SK-N-SH treated with all-trans-retinoic acid at 6 μM for 48 hours (cell line): ENCODE data around the gene DCC.

ENCODE experiments used
- ARNTL ChIP-seq: fragments of 450-650 bp; formaldehyde crosslinking; IDR thresholded peaks from 2 replicates; pipeline ENCODE4 v1.5.0; 2020; ENCODE audit warnings: low read depth, mild to moderate bottlenecking, moderate library complexity, borderline replicate concordance
- CREB5 ChIP-seq: fragments of 250-450 bp; sonication (Bioruptor Pico); IDR thresholded peaks from 2 replicates; pipeline ENCODE4 v1.5.1; 2020; ENCODE audit warnings: low read depth, mild to moderate bottlenecking, moderate library complexity
- CSRNP3 ChIP-seq: fragments of 250-450 bp; sonication (Bioruptor Pico); IDR thresholded peaks from 2 replicates; pipeline ENCODE4 v1.5.1; 2021; ENCODE audit warnings: mild to moderate bottlenecking, moderate library complexity
- PATZ1 ChIP-seq: fragments of 250-450 bp; sonication (Bioruptor Pico); IDR thresholded peaks from 2 replicates; pipeline ENCODE4 v1.8.0; 2020; ENCODE audit warnings: mild to moderate bottlenecking, moderate library complexity, borderline replicate concordance
- POU6F1 ChIP-seq: fragments of 250-450 bp; sonication (Bioruptor Pico); IDR thresholded peaks from 2 replicates; pipeline ENCODE4 v1.8.0; 2021; ENCODE audit warnings: low read depth, mild to moderate bottlenecking, moderate library complexity, borderline replicate concordance
- PPARA ChIP-seq: fragments of 250-450 bp; sonication (Bioruptor Pico); IDR thresholded peaks from 2 replicates; pipeline ENCODE4 v1.5.0; 2020; ENCODE audit warnings: mild to moderate bottlenecking, borderline replicate concordance
- RARB ChIP-seq: fragments of 250-450 bp; sonication (Bioruptor Pico); IDR thresholded peaks from 2 replicates; pipeline ENCODE4 v1.8.0; 2021; ENCODE audit warnings: mild to moderate bottlenecking, moderate library complexity
- TCF4 ChIP-seq: fragments of 250-450 bp; sonication (Bioruptor Pico); IDR thresholded peaks from 2 replicates; pipeline ENCODE4 v1.8.0; 2021; ENCODE audit warnings: mild to moderate bottlenecking, moderate library complexity, borderline replicate concordance
- TOX ChIP-seq: fragments of 250-450 bp; sonication (Bioruptor Pico); IDR thresholded peaks from 2 replicates; pipeline ENCODE4 v1.8.0; 2021; ENCODE audit warnings: mild to moderate bottlenecking, moderate library complexity, borderline replicate concordance
- ZC3H10 ChIP-seq: fragments of 250-450 bp; sonication (Bioruptor Pico); IDR thresholded peaks from 2 replicates; pipeline ENCODE4 v1.5.1; 2021; ENCODE audit warnings: mild to moderate bottlenecking, moderate library complexity
- ZNF565 ChIP-seq: fragments of 450-650 bp; formaldehyde crosslinking; conservative IDR thresholded peaks from 2 replicates; pipeline ENCODE4 v1.5.0; 2020; ENCODE audit warnings: low read depth, mild to moderate bottlenecking, moderate library complexity

- TF ChIP-seq PPARA (CRISPR knock-in tag) (no peak), PATZ1 (no peak), TCF4 (no peak), POU6F1 (CRISPR knock-in tag) (no peak), TOX (CRISPR knock-in tag) (no peak), CREB5 (no peak), CSRNP3 (no peak), ARNTL (CRISPR knock-in tag) (no peak), ZNF565 (CRISPR knock-in tag) (no peak), ZC3H10 (CRISPR knock-in tag) (no peak), RARB (CRISPR knock-in tag) (no peak)
Measured at GRCh38 chr18:52670896-52671295, 330.9 kb downstream of the DCC start.
